Measurements from ENCODE around the gene CYTH2.
"Not testable (repeated sequence)": the region's sequence is repeated elsewhere in the genome, so short reads cannot be mapped to it uniquely, and the experiment has no call there.

CYTH2 gene

DNA sequence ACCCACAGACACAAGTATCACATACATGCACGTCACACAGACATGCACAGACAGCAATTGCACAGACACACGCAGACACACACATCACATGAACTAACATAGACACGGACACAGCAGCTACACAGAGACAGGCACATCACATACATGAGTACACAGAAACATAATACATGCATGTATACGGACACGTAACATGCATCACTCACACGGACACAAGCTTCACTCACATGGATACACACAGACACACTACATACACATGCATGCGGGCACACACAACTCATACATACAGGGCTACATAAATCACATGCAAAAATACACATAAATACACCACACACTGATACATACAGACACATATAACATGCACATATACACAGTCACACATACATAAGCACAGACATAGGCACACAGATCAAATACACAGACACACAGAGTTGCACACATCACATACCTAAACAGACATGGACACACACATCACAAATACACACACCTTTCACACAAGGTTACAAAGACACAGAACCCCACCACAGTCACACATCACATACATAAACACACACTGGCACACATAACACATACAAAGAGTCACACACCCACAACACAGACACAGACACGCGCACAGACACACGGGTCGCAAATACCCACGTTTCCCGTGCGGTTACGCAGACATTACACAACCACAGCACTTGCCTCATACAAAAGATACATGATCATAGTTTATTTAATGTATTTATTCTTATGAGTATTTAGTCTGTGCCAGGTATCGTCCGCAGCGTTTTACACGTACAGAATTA lies 43.5 kb downstream of the CYTH2 start:
- Histone ChIP-seq H3K4me1 (ENCODE audit: control insufficient read depth in 1 of 2, insufficient read depth in 1 of 2, low read depth in 1 of 2, low read length in 1 of 2) (peaks cover 13 to 26% of the 10 kb centered on the region in 2 experiments), H3K27ac (no peak overlapping the region), H3K36me3 (no peaks in the 10 kb centered on the region), H3K4me3 (ENCODE audit: low read depth in 1 of 2, low read length in 1 of 2) (peak overlapping the region in 1 of 2 experiments; percentile 20), H3K9me3 (no peaks in the 10 kb centered on the region), H3K27me3 (peaks cover 62% of the 10 kb centered on the region)
- TF ChIP-seq, protein P1, sequence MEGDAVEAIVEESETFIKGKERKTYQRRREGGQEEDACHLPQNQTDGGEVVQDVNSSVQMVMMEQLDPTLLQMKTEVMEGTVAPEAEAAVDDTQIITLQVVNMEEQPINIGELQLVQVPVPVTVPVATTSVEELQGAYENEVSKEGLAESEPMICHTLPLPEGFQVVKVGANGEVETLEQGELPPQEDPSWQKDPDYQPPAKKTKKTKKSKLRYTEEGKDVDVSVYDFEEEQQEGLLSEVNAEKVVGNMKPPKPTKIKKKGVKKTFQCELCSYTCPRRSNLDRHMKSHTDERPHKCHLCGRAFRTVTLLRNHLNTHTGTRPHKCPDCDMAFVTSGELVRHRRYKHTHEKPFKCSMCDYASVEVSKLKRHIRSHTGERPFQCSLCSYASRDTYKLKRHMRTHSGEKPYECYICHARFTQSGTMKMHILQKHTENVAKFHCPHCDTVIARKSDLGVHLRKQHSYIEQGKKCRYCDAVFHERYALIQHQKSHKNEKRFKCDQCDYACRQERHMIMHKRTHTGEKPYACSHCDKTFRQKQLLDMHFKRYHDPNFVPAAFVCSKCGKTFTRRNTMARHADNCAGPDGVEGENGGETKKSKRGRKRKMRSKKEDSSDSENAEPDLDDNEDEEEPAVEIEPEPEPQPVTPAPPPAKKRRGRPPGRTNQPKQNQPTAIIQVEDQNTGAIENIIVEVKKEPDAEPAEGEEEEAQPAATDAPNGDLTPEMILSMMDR (IDR thresholded peaks at IDR 0.05): no peak

DNA sequence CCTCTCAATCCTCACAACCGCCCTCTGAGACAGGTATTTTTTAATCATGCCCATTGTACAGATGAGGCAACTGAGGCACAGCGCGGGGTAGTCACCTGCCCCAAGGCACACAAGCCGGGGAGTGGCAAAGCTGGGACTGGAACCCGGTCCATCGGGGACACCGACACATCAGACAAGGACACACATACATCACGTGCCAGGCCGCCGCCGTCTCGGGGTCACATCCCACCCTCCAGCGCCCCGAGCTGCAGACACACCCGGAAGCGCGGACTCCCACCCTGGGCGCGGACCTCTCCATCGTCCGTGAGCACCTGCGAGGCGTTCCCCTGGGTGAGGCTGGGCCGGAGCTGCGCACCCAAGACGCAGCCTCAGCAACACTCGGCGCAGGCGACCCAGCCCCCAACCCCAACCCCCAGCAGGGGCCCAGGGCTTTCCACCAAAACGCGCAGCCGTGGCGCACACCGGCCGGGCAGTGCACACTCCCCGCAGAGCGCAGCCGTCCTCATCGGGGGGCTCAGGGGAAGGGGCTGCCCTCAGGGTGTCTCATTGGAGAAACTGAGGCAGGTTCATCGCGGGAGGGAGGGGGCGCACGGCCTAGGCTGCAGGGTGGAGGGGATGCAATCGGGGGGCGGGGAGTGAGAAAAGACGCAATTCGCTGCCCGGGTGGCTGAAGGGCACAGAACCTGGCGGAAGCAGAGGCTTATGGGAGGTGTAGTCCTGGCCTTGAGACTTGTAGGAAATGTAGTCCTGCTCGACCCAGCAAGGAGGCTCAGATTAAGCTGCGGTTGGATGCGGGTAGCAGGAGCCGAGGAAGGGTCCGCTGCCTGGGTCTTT lies 44.3 kb downstream of the CYTH2 start:
- Histone ChIP-seq H3K9me3 (no peaks in the 10 kb centered on the region), H3K4me3 (ENCODE audit: low read depth in 1 of 2, low read length in 1 of 2) (peak overlapping the region; percentile 20 to 47), H3K4me1 (ENCODE audit: control insufficient read depth in 1 of 2, insufficient read depth in 1 of 2, low read depth in 1 of 2, low read length in 1 of 2) (peaks cover 13 to 26% of the 10 kb centered on the region in 2 experiments), H3K27ac (no peak overlapping the region), H3K36me3 (no peaks in the 10 kb centered on the region), H3K27me3 (peaks cover 62% of the 10 kb centered on the region)
- TF ChIP-seq, protein P1 (IDR thresholded peaks at IDR 0.05): no peak

DNA sequence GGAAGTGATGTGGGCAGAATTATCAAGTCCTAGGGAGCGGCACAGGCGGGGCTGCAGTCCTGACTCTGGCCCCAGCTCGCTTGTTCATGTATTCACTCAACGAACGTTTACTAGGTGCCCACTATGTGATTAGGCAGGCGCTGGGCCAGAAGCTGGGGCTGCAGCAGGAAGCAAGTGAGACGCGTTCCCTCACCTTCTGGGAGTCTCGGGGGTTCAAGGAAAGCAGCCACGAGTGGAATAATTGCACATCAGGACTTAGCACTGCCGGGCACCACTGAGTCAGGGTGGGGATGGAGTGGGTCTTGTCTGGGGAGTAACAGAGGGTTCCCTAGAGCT lies 44.9 kb downstream of the CYTH2 start:
- no peaks in the 10 kb centered on the region for H3K36me3 ChIP-seq
- H3K27ac ChIP-seq: no peak overlapping the region
- peak overlapping the region; percentile 20 to 47 for H3K4me3 ChIP-seq (ENCODE audit: low read depth in 1 of 2, low read length in 1 of 2)
- peaks cover 60% of the 10 kb centered on the region for H3K27me3 ChIP-seq
- no peaks in the 10 kb centered on the region for H3K9me3 ChIP-seq
- H3K4me1 ChIP-seq (ENCODE audit: control insufficient read depth in 1 of 2, insufficient read depth in 1 of 2, low read depth in 1 of 2, low read length in 1 of 2): peaks cover 13 to 26% of the 10 kb centered on the region in 2 experiments
- TF ChIP-seq, protein P1 (IDR thresholded peaks at IDR 0.05): no peak

GRCh38 chr19:48516536-48516935 lies 47.4 kb downstream of the CYTH2 start:
- H3K9me3 ChIP-seq: no peaks in the 10 kb centered on the region
- TF ChIP-seq, protein P1 (IDR thresholded peaks at IDR 0.05): no peak
- no peaks in the 10 kb centered on the region for H3K36me3 ChIP-seq
- peaks cover 13% of the 10 kb centered on the region in 2 experiments for H3K4me1 ChIP-seq (ENCODE audit: control insufficient read depth in 1 of 2, insufficient read depth in 1 of 2, low read depth in 1 of 2, low read length in 1 of 2)
- H3K4me3 ChIP-seq (ENCODE audit: low read depth in 1 of 2, low read length in 1 of 2): no peak overlapping the region
- no peak overlapping the region for H3K27ac ChIP-seq
- peaks cover 36% of the 10 kb centered on the region for H3K27me3 ChIP-seq

- no peak overlapping the region for H3K27ac ChIP-seq
- no peaks in the 10 kb centered on the region for H3K36me3 ChIP-seq
- TF ChIP-seq, protein P1 (IDR thresholded peaks at IDR 0.05): no peak
- no peak overlapping the region for H3K4me3 ChIP-seq (ENCODE audit: low read depth in 1 of 2, low read length in 1 of 2)
- H3K9me3 ChIP-seq: no peaks in the 10 kb centered on the region
- H3K27me3 ChIP-seq: peaks cover 19% of the 10 kb centered on the region
- peaks cover 6 to 8% of the 10 kb centered on the region in 2 experiments for H3K4me1 ChIP-seq (ENCODE audit: control insufficient read depth in 1 of 2, insufficient read depth in 1 of 2, low read depth in 1 of 2, low read length in 1 of 2)
Observed at GRCh38 chr19:48518207-48518606, 49.0 kb downstream of the CYTH2 start.

DNA sequence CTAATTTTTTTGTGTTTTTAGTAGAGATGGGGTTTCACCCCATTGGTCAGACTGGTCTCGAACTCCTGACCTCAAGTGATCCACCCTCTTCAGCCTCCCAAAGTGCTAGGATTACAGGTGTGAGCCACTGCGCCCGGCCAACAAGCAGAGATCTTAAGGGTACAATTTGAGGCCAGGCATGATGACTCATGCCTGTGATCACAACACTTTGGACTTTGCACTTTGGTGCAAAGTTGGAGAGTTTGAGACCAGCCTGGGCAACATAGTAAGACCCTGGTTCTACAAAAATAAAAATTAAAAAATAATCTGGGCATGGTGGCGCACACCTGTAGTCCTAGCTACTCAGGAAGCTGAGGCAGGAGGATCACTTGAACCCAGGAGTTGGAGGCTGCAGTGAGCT lies 50.3 kb downstream of the CYTH2 start:
- H3K4me1 ChIP-seq (ENCODE audit: control insufficient read depth in 1 of 2, insufficient read depth in 1 of 2, low read depth in 1 of 2, low read length in 1 of 2); H3K9me3 ChIP-seq; H3K27ac ChIP-seq; H3K4me3 ChIP-seq (ENCODE audit: low read depth in 1 of 2, low read length in 1 of 2); H3K36me3 ChIP-seq; H3K27me3 ChIP-seq: not testable (repeated sequence)
